H1 (cell line): Measurements from ENCODE around the gene SRRM3. TPM values are rescaled to one million over a fixed set of nuclear protein-coding genes. Genes with fewer than 3 reads are reported as not detected.

ENCODE experiments used
- CTCF ChIA-PET: fragments of 300-600 bp; sonication (Branson Sonifier 250); formaldehyde crosslinking; loops from one replicate; lab custom pipeline; 2021; ENCODE audit not compliant: partially characterized antibody; lab: Charles Lee
- POLR2A ChIA-PET: fragments of 300-600 bp; sonication (Branson Sonifier 250); formaldehyde crosslinking; loops from one replicate; lab custom pipeline; 2021; ENCODE audit warnings: inconsistent platforms; ENCODE audit not compliant: partially characterized antibody; lab: Charles Lee
- DNase-seq, 2 experiments: peaks; one replicate each; pipeline versions ENCODE4 v3.0.0 to v3.0.0-alpha.2; 2010 to 2022; ENCODE audit warnings: low spot score in 2 of 2, low read depth in 1 of 2, mixed read lengths in 1 of 2
- FAIRE-seq: peaks from 2 replicates; lab custom pipeline; 2011; peaks lifted over from hg19 to GRCh38; lab: Jason Lieb, UNC
- H2AFZ ChIP-seq: 2 replicates; pipeline ENCODE4 v1.8.1; 2012; ENCODE audit warnings: low read length, inconsistent platforms
- H2AK5ac ChIP-seq: 2 replicates; pipeline ENCODE4 v1.6.1; 2013; ENCODE audit warnings: low read depth, low read length
- H2BK120ac ChIP-seq: replicated peaks from 2 replicates; pipeline ENCODE3; 2013; ENCODE audit warnings: low read depth, low read length, inconsistent platforms
- H2BK12ac ChIP-seq: 2 replicates; pipeline ENCODE4 v1.6.1; 2013; ENCODE audit warnings: low read depth, low read length
- H2BK15ac ChIP-seq: 2 replicates; pipeline ENCODE4 v1.6.1; 2013; ENCODE audit warnings: low read length
- H2BK20ac ChIP-seq: 2 replicates; pipeline ENCODE4 v1.6.1; 2013; ENCODE audit warnings: low read length
- H2BK5ac ChIP-seq: 2 replicates; pipeline ENCODE4 v1.6.1; 2013; ENCODE audit warnings: low read depth, low read length
- H3K14ac ChIP-seq: 2 replicates; pipeline ENCODE4 v1.6.1; 2013; ENCODE audit warnings: inconsistent platforms; ENCODE audit not compliant: insufficient read length
- H3K18ac ChIP-seq: 2 replicates; pipeline ENCODE4 v1.6.1; 2013; ENCODE audit warnings: low read length; ENCODE audit errors: extremely low read depth
- H3K23ac ChIP-seq: 2 replicates; pipeline ENCODE4 v1.6.1; 2013; ENCODE audit warnings: inconsistent platforms; ENCODE audit not compliant: insufficient read length
- H3K23me2 ChIP-seq: 2 replicates; pipeline ENCODE4 v1.6.1; 2013; ENCODE audit warnings: low read depth, low read length
- H3K27ac ChIP-seq: 2 replicates; pipeline ENCODE4 v1.6.1; 2011; ENCODE audit warnings: low read depth, low read length, inconsistent platforms
- H3K27me3 ChIP-seq, 4 experiments: replicated peaks in 1 of 4; 1 replicate in 1 of 4; 2 replicates in 3 of 4; pipeline versions ENCODE4 v1.6.1 to v1.8.1; 2011 to 2013; ENCODE audit warnings: low read length in 3 of 4, mild to moderate bottlenecking in 3 of 4, inconsistent platforms in 2 of 4, mixed read lengths in 2 of 4, moderate library complexity in 1 of 4; ENCODE audit not compliant: control insufficient read depth in 3 of 4, insufficient read depth in 3 of 4; ENCODE audit errors: extremely low read depth in 1 of 4
- H3K36me3 ChIP-seq, 4 experiments: 2 replicates each; pipeline versions ENCODE4 v1.6.1 to v1.8.1; 2011 to 2013; ENCODE audit warnings: mild to moderate bottlenecking in 4 of 4, low read length in 3 of 4, moderate library complexity in 2 of 4, control low read depth in 1 of 4, inconsistent platforms in 1 of 4; ENCODE audit not compliant: insufficient read depth in 4 of 4, control insufficient read depth in 2 of 4
- H3K4ac ChIP-seq: replicated peaks from 2 replicates; pipeline ENCODE3; 2013; ENCODE audit warnings: low read length, low read depth, mixed read lengths, inconsistent platforms; ENCODE audit not compliant: insufficient read length
- H3K4me1 ChIP-seq, 4 experiments: replicated peaks in 1 of 4; 1 replicate in 1 of 4; 2 replicates in 3 of 4; pipeline versions ENCODE4 v1.6.1 to v1.8.1; 2011 to 2013; ENCODE audit warnings: low read length in 3 of 4, inconsistent platforms in 2 of 4, mixed read lengths in 1 of 4; ENCODE audit not compliant: insufficient read depth in 4 of 4, control insufficient read depth in 3 of 4
- H3K4me2 ChIP-seq, 2 experiments: 2 replicates each; pipeline versions ENCODE4 v1.6.1 to v1.8.1; 2011 to 2013; ENCODE audit warnings: low read depth in 2 of 2, low read length in 2 of 2, control low read depth in 1 of 2, inconsistent platforms in 1 of 2, mild to moderate bottlenecking in 1 of 2; ENCODE audit not compliant: insufficient read depth in 1 of 2
- H3K4me3 ChIP-seq, 4 experiments: fragments of 200-600, 300-600 bp in 1 of 4; sonication (generic), shearing (Covaris generic), sonication (Bioruptor Twin) in 1 of 4; 2 replicates each; pipeline versions ENCODE4 v1.5.1 to v1.8.1; 2011 to 2016; ENCODE audit warnings: low read length in 4 of 4, low read depth in 3 of 4, control low read depth in 2 of 4, inconsistent platforms in 2 of 4, mild to moderate bottlenecking in 2 of 4, mixed read lengths in 1 of 4, moderate library complexity in 1 of 4; ENCODE audit not compliant: insufficient read depth in 2 of 4; ENCODE audit errors: extremely low read depth in 1 of 4
- H3K56ac ChIP-seq: replicated peaks from 2 replicates; pipeline ENCODE3; 2013; ENCODE audit warnings: low read depth, mild to moderate bottlenecking, mixed read lengths, low read length, inconsistent platforms; ENCODE audit not compliant: insufficient read length
- H3K79me1 ChIP-seq: 2 replicates; pipeline ENCODE4 v1.6.1; 2013; ENCODE audit warnings: low read depth, low read length, control low read depth
- H3K79me2 ChIP-seq, 2 experiments: 2 replicates each; pipeline versions ENCODE4 v1.6.1 to v1.8.1; 2012 to 2013; ENCODE audit warnings: low read length in 2 of 2, mild to moderate bottlenecking in 2 of 2, inconsistent platforms in 1 of 2; ENCODE audit not compliant: insufficient read depth in 2 of 2, control insufficient read depth in 1 of 2
- H3K9ac ChIP-seq, 4 experiments: replicated peaks in 1 of 4; 1 replicate in 1 of 4; 2 replicates in 3 of 4; pipeline versions ENCODE4 v1.6.1 to v1.8.1; 2011 to 2013; ENCODE audit warnings: low read depth in 3 of 4, low read length in 3 of 4, control low read depth in 2 of 4, mild to moderate bottlenecking in 2 of 4, moderate library complexity in 2 of 4, inconsistent platforms in 1 of 4; ENCODE audit errors: extremely low read depth in 1 of 4
- H3K9me3 ChIP-seq, 2 experiments: 2 replicates each; pipeline versions ENCODE4 v1.6.1 to v1.8.1; 2012 to 2013; ENCODE audit warnings: mild to moderate bottlenecking in 2 of 2, moderate library complexity in 2 of 2, control low read depth in 1 of 2, inconsistent platforms in 1 of 2, low read depth in 1 of 2, low read length in 1 of 2, mixed read lengths in 1 of 2; ENCODE audit not compliant: insufficient read depth in 2 of 2
- H4K20me1 ChIP-seq, 2 experiments: replicated peaks in 1 of 2; 2 replicates each; pipeline versions ENCODE3 to v1.8.1; 2011 to 2013; ENCODE audit warnings: inconsistent platforms in 2 of 2, low read length in 2 of 2, mild to moderate bottlenecking in 1 of 2; ENCODE audit not compliant: insufficient read depth in 2 of 2, control insufficient read depth in 1 of 2
- H4K5ac ChIP-seq: 2 replicates; pipeline ENCODE4 v1.6.1; 2013; ENCODE audit warnings: low read length, low read depth, mixed read lengths, inconsistent platforms; ENCODE audit not compliant: insufficient read length
- H4K8ac ChIP-seq: 2 replicates; pipeline ENCODE4 v1.8.0; 2013; ENCODE audit warnings: mild to moderate bottlenecking, moderate library complexity, low read length, inconsistent platforms; ENCODE audit not compliant: insufficient read depth; ENCODE audit errors: extremely low read depth
- H4K91ac ChIP-seq: replicated peaks from 2 replicates; pipeline ENCODE3; 2013; ENCODE audit warnings: low read length, mixed read lengths, inconsistent platforms; ENCODE audit not compliant: insufficient read length
- CHD1 ChIP-seq: IDR thresholded peaks from 2 replicates; pipeline ENCODE4 v1.6.1; 2012; ENCODE audit warnings: low read depth, low read length, improper control_type of control experiment
- GTF2F1 ChIP-seq: IDR thresholded peaks from 2 replicates; pipeline ENCODE4 v1.6.1; 2012; ENCODE audit warnings: low read depth, low read length, improper control_type of control experiment, borderline replicate concordance
- HDAC2 ChIP-seq, 2 experiments: fragments of 300-600 bp in 1 of 2; sonication (generic) in 1 of 2; IDR thresholded peaks; 2 replicates each; pipeline ENCODE4 v1.6.1; 2011 to 2012; ENCODE audit warnings: low read depth in 2 of 2, low read length in 2 of 2, mild to moderate bottlenecking in 2 of 2, moderate library complexity in 2 of 2, borderline replicate concordance in 1 of 2, inconsistent platforms in 1 of 2
- HDAC6 ChIP-seq: IDR thresholded peaks from one replicate; pipeline ENCODE4 v1.7.1; 2012; ENCODE audit warnings: low read depth, mild to moderate bottlenecking, inconsistent platforms, low read length, moderate library complexity
- KDM1A ChIP-seq: fragments of 200-600, 300-600 bp; sonication (generic); IDR thresholded peaks from 2 replicates; pipeline ENCODE4 v1.7.1; 2016; ENCODE audit warnings: mild to moderate bottlenecking, low read length, borderline replicate concordance
- SIX5 ChIP-seq: IDR thresholded peaks from 2 replicates; pipeline ENCODE4 v1.6.1; 2011; ENCODE audit warnings: mild to moderate bottlenecking, low read depth, low read length
- SP1 ChIP-seq: IDR thresholded peaks from 2 replicates; pipeline ENCODE4 v1.6.1; 2011; ENCODE audit warnings: low read depth, low read length
- SP4 ChIP-seq: IDR thresholded peaks from 2 replicates; pipeline ENCODE4 v1.6.1; 2012; ENCODE audit warnings: low read length, inconsistent platforms
- USF2 ChIP-seq: IDR thresholded peaks from 2 replicates; pipeline ENCODE4 v1.6.1; 2011; ENCODE audit warnings: low read length, improper control_type of control experiment
- WGBS, 2 experiments: shearing (Covaris generic) in 1 of 2; methylation state at CpG; one replicate each; pipeline versions ENCODE4 v1.1.6 to v1.1.7; 2013 to 2015; ENCODE audit warnings: low lambda C conversion rate in 2 of 2, mixed read lengths in 2 of 2, inconsistent platforms in 1 of 2, low coverage in 1 of 2, missing lambda C conversion rate in 1 of 2; ENCODE audit not compliant: insufficient replicate concordance in 2 of 2, insufficient coverage in 1 of 2, insufficient read length in 1 of 2; ENCODE audit errors: extremely low coverage in 1 of 2, missing lambda C conversion rate in 1 of 2; 5-methylcytosine and 5-hydroxymethylcytosine counted together
- polyA plus RNA-seq, 7 experiments: library from polyadenylated mRNA; depleted of rRNA in 3 of 7; stranded (reverse) in 5 of 7; unstranded in 2 of 7; fragments of >200 nt in 5 of 7; fragments of 200-250 nt in 2 of 7; gene quantifications; 1 replicate in 5 of 7; 2 replicates in 1 of 7; 4 replicates in 1 of 7; pipeline versions ENCODE4 v1.2.1 to v1.2.3, GENCODE V29; 2011 to 2013; ENCODE audit warnings: missing spikeins in 2 of 7, mixed read lengths in 2 of 7
- total RNA-seq: library from RNA; stranded (reverse); fragmentation: NEBNext Ultra II Directional; extraction: Animal tissue kit (Norgen Biotek cat#: 25700); gene quantifications from 2 replicates; pipeline ENCODE4 v1.2.1, GENCODE V29; 2021

The SRRM3 gene
- total and polyA plus RNA-seq, 2 of the 8 experiments (the other 6 are each of a cell fraction or from before 2014, with no cell fraction given), result 10.4 to 17.4 TPM

- CTCF ChIA-PET, result interaction anchor here (0.9 to 5.4 kb wide), 10 partner anchors 16 to 166 kb away, joined by 3 to 43 read pairs (median 4); partner anchors contain the start of gene SRRM3
- peak overlapping the region in 1 of 2 experiments; percentile 12; a peak in 2 of 4 replicates for H3K4me2 ChIP-seq
These were observed 34.5 kb downstream of the SRRM3 start for GRCh38 chr7:76236224-76236623.

More at GRCh38 chr7:76236224-76236623, 34.5 kb downstream of the SRRM3 start:
- Histone ChIP-seq H4K5ac (no peak overlapping the region), H3K4me3 (no peak overlapping the region), H4K20me1 (no peaks in the 10 kb centered on the region), H3K23me2 (peaks cover 8% of the 10 kb centered on the region), H4K91ac (no peak overlapping the region), H2BK120ac (no peak overlapping the region), H2BK12ac (peak overlapping the region; percentile 63; the same call in 1 of the 2 replicates), H3K27me3 (no peaks in the 10 kb centered on the region; a peak in 1 of 7 replicates), H3K9ac (no peak overlapping the region), H3K4ac (no peak overlapping the region), H3K18ac (peak overlapping the region; percentile 32; the same call in 1 of the 2 replicates), H4K8ac (no peak overlapping the region), H2BK20ac (peak overlapping the region; percentile 72; the same call in 1 of the 2 replicates), H2BK15ac (no peak overlapping the region), H3K79me2 (no peaks in the 10 kb centered on the region), H2AK5ac (no peak overlapping the region), H3K56ac (no peak overlapping the region), H2AFZ (no peak overlapping the region), H3K9me3 (no peaks in the 10 kb centered on the region), H3K79me1 (no peaks in the 10 kb centered on the region; the same call in 1 of the 2 replicates), H2BK5ac (no peak overlapping the region; the same call in 1 of the 2 replicates), H3K23ac (no peak overlapping the region), H3K36me3 (no peaks in the 10 kb centered on the region), H3K27ac (no peak overlapping the region), H3K4me1 (peaks cover 6 to 38% (median 26%) of the 10 kb centered on the region in 4 experiments), H3K14ac (no peak overlapping the region)
- WGBS, 2 experiments, result 84% methylated on average over 7 of the region's 8 CpGs; no CpG with 5 or more reads in 1 of the 2 experiments
- TF ChIP-seq SP4 (no peak), KDM1A (no peak), HDAC6 (no peak), SP1 (no peak), HDAC2 (IDR thresholded peaks at IDR 0.05; ENCODE audit: borderline replicate concordance in 1 of 2, low read depth in 2 of 2, low read length in 2 of 2) (no peak), CHD1 (no peak), SIX5 (no peak), USF2 (no peak), GTF2F1 (no peak)
- FAIRE-seq (no peak), DNase-seq (no peak)
- POLR2A ChIA-PET, result interaction anchor here (1.1 to 4.0 kb wide), 7 partner anchors 10 to 66 kb away, joined by 3 to 41 read pairs (median 6); partner anchors contain the start of gene HSPB1
